ENCODE data around the gene CHIC2.

GRCh38 chr4:54063737-54064316, 578 bp downstream of the CHIC2 start:
- TF ChIP-seq CTCF (IDR thresholded peaks at IDR 0.05; ENCODE audit: low read length) = no peak
- no peak for TF ChIP-seq EZH2 (optimal IDR thresholded peaks at IDR 0.05; ENCODE audit: low read depth, low read length)
- TF ChIP-seq EZH2phosphoT487 (IDR thresholded peaks at IDR 0.05; ENCODE audit: low read length) = no peak

Measured in MM.1S (cell line).